Measurements from ENCODE around the gene MT1H.
"Not testable (repeated sequence)": the region's sequence is repeated elsewhere in the genome, so short reads cannot be mapped to it uniquely, and the experiment has no call there.

The MT1H gene

DNA sequence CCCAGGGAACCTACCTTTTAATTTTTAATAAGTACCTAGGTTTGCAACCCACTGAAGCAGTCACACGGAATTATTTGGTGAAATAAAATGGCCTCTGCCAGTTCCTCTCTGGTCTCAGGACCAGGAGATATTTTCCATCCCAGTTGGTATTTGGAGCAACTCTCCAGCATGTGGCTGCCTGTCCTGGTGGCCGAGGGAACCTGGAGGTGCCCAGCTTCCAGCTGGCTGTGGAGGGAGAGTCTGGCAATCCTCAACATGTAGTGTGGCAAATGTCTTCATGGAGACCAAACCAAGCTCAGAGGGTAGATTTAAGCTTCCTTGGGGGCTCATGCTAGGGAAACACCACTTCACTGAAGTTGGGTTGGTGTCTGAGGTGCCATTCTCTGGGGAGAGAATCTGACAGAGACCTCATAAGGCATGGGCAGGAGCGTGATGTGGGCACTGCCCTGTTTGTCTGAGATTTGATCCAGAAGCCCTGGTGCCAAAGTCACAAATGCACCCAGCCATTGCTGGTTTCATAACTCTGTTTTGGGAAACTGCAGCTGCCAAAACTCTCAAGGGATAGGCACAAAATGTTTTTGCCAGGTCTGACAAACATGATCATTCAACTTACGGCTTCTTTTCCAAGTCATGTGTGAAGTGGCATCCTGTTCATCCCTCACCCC, 15.4 kb downstream of the MT1H start:
- no peak for DNase-seq

DNA sequence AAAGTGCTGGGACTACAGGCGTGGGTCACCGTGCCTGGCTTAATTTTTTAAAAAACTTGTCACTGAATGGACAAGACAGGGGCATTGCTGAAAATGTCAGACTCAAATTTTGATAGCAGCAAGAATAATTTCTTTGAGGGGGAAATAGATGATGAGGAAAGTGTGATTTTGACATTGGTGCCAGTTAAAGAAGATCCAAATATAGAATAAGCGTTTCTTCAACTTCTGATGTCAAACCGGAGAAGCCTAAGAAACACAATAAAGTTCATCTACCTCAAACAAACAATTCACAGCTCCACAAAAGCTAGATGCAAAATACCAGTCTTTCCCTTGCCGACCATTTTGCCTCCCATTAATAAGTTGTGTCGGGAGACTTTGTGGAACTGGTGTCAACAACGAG, 17.1 kb downstream of the MT1H start:
- no peak for DNase-seq

DNA sequence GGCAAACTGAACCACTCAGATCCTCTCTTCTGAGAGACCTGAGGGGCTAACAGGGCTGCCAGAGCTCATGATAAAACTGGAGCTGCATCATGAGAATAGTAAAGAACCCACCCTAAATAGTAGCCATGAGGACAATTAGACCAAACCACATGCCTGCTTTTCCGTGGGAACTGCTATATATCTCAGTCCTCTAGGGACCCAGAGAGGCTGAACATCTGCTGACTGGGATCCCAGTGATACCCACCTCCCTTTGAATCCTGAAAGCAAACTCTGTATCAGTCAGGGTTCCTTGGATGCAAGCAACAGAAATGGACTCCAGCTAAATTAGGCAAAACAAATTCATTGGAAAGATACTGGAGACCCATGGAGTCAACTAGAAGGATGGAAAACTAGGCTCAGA, 19.1 kb downstream of the MT1H start:
- no peak for DNase-seq

DNA sequence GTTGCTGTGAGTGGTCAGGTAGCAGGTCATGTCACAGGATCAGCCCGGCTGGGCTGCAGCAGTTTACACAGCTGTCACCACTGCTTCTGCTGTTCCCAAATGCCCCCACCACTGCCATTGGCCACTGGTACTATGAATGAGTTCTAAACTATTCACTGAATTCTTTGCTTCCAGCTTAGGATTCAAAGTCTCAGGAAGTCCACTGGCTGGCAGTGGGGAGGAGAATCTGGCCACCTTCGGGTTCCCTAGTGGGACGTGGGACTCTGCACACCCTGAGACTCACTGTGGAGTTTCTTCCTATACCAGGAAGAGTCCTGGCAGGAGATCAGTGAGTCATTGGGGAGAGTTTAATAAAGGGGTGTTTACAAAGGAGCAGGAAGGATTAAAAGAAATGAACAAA, 19.6 kb downstream of the MT1H start:
- no peak for DNase-seq

DNA sequence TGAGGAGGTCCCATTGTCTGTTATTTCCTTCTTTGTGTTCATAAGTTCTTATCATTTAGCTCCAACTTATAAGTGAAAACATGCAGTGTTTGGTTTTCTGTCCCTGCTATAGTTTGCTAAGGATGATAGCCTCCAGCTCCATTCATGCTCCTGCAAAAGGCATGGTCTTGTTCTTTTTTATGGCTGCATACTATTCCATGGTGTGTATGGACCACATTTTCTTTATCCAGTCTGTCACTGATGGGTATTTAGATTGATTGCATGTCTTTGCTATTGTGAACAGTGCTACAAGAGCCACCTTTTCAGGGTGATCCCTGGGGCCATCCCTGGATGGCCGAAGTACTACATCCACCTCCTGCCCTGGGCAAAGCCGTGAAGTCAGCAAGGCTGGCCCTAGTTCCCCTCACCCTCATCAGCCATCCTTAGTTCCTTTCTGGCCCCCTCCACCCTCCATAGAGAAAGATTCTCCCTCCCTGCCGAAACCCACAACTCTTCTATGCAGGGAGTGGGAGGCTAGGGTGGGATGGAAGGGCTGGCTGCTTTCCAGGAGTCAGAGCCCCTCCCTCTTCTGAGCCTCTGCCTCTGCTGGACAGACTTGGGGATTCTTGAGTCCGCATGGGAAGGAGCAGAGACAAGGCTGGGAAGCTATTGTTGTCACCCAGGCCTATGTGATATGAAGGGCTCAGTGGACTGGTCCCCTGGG, 21.0 kb downstream of the MT1H start:
- DNase-seq, result no peak

DNA sequence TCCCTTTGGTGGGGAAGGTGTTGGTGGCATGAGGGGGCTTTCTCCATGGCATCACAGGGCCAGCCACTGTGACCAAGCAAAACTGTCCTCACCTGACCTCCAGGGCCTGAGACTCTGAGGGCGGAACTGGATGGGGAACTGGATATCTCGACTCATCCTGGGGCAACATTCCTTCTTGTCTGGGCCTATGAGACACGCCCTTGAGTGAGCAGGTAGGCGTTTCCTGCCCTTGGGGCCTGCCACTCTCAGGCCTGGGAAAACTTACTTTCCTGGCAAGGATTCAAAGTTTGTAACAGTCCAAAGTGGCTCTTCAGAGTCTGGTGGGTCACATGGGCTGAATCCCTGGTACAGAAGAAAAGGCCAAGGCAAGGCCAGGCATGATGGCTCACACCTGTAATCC, 22.3 kb downstream of the MT1H start:
- no peak for DNase-seq

DNA sequence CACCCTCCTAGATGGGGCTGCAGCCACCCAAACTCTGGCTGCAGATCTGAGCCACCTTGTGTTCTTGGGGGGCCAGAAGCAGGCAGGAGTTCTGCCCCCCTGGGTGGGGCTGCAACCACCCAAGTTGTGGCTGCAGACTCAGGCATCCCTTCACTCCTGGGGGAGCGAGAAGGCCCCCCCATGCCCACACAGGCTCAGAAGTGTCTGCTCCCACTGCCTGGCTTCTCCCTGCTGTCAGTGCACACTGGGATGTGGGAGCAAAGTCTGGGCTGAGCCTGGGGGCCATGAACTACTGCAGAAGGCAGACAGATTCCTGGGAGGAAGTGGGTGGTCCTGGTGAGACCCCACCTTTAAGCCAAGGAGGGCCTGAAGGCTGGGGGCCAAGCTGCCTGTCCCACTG, 25.6 kb downstream of the MT1H start:
- DNase-seq, result no peak

DNA sequence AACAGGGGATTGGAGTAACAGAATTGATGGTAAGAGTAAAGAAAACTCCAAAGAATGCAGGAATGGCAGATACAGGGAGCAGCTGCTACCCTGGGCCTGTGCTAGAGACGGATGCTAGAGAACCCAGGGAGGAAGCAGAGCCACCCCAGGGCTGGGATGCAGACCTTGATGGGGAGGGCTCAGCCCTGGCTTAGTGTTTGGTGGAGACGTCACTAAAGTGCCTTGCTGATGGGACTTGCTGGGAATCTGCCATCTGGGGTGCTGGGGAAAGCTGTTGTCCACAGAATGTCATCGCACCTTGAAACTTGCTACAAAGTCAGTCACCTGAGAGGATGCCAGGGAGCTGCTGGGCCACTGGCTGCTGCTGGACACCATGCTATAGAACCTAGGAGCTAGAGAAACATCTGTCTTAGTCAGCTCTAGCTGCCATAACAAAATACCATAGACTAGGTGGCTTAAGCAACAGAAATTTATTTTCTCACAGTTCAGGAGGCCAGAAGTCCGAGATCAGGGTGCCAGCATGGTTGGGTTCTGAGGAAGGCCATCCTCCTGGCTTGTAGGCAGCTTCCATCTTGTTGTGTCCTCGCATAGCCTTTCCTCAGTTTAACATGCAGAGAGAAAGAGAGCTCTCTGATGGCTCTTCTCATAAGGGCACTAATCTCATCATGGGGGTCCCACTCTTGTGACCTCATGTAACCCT, 28.0 kb downstream of the MT1H start:
- no peak for DNase-seq

DNA sequence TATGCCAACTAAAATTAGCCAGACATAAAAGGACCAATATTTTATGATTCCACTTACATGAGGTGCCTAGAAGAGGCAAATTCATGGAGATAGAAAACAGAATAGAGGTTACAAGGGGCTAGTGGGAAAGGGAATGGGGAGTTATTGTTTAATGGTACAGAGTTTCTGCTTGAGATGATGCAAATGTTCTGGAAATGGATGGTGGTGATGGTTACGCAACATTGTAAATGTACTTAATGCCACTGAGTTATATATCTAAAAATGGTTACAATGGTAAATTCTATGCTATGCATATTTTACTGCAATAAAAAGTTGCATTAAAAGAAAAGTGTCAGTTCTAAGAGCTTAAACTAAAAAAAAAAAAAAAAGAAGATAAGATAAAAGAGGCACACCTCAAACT, 30.6 kb downstream of the MT1H start:
- DNase-seq, result no peak

DNA sequence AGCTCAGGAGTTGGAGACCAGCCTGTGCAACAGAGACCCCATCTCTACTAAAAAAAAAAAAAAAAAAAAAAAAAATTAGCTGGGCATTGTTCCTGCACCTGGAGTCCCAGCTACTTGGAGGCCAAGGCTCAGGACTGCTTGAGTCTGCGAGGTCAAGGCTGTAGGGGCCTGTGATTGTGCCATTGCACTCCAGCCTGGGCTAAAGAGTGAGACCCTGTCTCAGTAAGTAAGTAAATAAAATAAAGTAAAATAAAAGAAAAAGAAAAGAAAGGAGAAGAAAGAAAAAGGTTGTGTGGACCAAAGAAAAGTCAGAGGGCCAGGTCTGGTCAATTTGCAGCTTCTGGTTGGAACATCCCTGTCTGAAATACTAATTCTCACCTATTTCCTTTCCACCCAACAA, 31.0 kb downstream of the MT1H start:
- DNase-seq, result no peak

DNA sequence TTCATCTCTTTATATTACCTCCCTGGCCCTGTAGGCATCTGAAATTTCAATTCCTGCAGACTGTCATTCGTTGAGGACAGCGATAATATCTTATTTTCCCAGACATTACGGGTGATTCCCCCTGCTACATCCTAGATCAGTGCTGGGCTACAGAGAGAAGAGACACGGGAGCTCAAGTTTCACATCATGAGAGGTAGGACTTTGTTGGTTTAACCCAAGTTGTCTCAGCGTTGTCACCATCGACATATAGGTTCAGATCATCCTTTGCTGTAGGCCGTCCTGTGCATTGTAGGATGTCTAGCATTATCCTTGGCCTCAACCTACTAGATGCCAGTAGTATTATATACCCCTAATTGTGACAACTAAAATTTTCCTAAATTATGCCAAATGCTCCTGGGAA, 31.9 kb downstream of the MT1H start:
- DNase-seq, result no peak

DNA sequence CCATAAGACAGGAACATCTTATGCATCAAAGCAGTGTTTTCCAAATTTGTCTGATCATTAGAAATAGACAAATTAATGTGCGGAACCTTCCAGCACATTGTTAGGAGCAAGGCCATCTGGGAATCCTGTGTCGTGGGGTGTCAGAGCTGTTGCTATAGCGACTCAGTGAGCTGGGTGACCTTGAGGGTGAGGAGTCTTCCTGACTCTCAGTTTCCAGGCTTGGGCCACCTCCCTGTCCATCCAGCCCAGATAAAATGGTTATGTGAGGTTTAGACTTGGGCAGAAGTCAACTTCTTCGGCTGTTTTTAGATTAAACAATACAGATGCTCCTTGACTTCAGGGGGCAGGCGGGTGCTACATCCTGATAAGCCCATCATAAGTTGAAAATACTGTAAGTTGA, 33.2 kb downstream of the MT1H start:
- DNase-seq, result no peak

DNA sequence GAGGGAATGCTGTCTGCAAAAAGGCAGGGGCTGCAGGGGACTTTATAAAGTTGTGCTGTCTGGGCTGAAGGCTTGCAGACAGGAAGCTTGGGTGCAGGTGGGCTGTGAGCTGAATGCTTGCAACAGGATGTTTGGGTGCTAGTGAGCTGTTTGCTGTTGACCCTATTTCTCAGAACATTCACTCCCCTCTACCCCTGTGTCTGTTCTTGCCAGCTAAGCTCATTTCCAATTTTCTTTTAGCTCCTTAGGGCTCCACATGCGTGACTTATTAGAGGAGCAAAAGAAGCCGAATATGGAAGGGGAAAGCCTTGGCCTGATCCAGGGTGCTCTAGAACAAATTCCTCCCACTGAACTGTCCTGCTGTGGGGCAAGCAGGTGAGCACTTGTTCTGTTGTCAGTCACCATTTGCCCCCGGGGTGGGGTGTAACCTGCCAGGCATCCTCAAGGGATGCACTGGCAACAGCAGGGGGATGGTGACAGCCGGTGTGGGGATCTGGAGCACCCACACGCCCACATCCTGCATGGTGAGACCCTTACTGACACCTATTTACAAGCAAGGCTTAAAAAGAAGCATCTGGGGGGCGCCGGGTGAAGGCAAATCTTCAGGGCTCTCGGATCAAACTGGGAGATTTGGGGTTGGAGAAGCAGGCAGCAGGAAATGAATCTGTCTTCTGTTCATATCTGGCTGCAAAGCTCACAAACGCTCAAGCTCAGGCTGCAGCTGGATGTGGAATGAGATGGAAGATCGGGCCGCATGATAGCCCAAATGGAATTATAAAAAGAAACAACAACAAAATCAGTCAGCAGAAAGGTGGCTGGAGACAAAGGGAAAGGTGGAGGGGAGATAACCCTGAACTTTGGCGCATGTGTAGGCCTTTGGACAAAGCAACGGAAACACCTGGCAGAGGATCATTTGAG, 39.2 kb downstream of the MT1H start:
- no peak for DNase-seq

DNA sequence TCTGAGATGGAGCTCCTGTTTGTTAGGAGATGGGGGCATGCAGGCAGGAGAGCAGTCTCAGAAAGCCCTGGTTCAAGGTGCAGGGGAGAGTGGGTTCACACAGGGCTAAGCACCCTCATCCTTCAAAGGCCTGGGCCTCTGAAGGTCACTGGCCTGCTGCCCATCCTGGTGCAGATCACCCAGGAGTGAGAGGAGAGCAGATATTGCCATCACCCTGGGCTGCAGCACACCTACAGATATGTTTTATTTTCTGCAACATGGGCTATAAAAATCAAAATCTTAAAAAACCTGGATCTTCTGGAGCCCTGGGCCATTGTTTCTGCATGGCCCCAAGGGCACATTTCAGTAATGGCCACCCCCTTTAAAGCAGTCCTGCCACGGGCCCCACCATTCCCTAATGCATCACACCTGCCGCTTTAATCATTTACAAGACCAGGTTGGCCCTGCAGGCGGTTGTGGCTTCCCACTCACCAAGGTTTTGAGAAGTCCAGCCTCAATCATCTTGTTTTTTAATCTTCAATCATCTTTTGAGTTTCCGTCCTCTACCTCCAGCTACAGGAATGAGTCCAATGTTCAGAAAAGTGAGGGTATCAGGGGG, 39.9 kb downstream of the MT1H start:
- no peak for DNase-seq

DNA sequence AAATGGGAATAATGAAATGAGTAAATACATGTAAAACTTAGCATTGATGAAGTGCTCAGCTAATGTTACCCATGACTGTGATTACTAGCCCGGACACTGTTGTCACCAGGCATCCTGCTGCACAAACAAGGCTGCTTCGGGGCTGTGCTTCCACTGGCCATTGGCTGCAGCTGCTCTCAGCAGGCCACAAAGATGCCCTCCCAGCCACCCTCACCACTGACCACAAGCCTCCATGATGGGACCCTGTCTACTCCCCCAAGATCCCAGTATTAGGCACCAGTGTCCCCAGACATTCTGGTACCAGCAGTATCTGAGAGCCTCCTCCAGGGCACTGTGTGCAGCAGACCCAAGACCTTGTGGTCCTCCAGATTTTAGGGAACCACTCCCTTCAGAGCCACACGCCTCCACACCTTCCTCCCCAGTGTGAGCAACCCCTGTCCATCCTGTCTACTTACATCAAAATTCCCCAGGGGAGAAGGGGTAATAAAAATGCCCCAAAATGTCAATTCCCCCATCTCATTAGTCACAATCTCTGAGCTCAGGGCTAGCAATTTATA, 40.6 kb downstream of the MT1H start:
- no peak for DNase-seq

DNA sequence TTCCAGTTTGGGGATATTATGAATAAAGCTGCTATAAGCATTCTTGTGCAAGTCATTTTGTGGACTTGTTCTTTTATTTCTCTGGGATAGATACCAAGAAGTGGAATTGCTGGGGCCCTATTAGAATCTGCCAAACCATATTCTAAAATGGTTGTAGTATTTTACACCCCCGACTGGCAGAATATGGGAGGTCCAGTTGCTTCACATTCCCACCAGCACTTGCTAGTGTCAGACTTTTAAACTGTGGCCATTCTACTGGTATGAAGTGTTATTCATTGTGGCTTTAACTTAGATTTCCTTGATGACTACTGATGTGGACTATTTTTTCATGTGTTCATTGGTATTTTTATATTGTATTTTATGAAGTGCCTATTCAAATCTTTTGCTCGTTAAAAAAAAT, 42.2 kb downstream of the MT1H start:
- DNase-seq, result no peak

DNA sequence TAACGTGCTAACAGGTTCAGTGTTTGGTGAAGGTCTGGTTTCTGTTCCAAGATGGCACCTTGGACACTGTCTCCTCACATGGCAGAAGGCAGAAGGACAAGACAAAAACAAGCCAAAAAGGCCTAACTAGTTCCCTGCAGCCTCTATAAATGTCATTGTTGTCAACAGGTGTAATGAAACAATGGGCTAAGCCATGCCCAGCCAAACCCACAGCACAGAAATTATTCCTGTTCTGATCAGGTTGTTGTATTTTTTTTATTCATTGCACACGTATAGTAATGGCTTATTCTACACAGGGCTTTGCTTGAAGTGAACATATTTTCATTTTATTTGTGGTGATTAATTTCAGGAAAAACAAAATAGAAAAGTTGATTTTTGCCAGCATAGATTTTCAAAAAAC, 44.2 kb downstream of the MT1H start:
- no peak for DNase-seq

DNA sequence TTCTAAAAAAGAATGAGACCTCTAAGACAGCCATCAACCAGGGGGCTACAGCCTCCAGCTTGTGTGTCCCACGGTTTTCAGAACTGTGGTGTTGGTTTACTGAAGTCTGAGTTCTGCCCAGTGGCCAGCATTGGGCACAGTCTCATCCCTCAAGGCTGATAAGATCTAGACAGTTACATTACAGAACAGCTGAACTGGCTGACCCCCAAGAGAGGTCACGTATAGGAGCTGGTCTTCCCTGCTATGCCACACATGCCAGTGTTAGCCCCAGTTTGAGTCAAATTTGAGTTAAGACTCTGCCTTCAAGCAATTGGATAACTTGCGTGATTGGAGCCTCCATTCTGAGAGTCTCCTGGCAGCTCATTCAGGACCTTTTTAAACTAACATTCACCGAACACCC, 45.5 kb downstream of the MT1H start:
- no peak for DNase-seq

DNA sequence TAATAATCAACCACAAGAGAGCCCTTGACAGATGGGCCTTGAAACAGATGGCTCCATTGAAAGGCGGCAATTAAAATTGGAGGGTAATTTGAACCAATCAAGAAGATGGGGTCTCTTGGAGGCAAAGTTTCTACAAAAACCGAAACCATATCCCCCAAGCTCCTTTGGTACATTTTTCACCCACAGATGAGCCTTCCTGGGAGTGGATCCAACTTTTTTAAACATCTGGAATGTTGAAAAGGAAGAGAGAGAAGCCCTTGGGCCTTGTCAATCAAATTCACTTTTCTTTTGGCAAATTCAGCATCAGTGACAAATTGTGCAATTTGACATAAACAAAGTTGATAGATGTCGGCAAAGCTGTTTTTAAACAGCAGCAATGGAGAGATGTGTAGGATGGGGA, 47.1 kb downstream of the MT1H start:
- DNase-seq, result no peak

DNA sequence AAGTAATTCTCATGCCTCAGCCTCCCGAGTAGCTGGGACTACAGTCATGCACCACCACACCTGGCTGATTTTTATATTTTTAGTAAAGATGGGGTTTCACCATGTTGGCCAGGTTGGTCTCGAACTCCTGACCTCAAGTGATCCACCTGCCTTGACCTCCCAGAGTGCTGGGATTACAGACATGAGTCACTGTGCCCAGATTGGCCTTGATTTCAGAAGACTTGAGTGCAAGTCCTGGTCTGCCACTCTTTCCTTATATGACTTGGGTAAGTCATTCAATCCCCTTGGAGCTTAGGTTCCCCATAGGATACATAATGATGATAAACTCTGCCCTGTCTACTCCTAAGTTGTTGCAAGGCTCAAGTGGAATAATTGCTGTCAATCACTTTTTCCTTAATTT, 47.9 kb downstream of the MT1H start:
- not testable (repeated sequence) for DNase-seq
